ENCODE measurements around the gene LRRC28. TPM values are rescaled to one million over a fixed set of nuclear protein-coding genes. Genes with fewer than 3 reads are reported as not detected.

The LRRC28 gene
- total RNA-seq, 1 donor from 2014 or later: 26.9 TPM

DNA sequence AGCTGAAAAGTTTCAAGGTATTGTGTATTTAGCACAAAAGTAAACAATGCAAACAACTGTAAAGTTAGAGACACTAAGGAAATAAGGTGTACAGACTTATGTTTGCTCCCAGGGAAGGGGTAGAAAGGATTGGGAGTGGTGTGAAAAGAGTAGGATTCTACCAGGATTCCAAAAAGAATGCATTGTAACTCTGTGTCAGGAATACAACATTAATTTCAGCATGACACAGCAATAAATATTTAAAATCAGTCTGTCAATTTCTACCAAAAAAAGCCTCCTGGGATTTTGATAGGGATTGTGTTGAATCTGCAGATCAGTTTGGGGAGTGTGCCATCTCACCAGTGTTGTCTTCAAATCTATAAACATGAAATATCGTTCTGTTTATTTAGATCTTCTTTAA lies 73.4 kb downstream of the LRRC28 start:
- TF ChIP-seq, protein P1, sequence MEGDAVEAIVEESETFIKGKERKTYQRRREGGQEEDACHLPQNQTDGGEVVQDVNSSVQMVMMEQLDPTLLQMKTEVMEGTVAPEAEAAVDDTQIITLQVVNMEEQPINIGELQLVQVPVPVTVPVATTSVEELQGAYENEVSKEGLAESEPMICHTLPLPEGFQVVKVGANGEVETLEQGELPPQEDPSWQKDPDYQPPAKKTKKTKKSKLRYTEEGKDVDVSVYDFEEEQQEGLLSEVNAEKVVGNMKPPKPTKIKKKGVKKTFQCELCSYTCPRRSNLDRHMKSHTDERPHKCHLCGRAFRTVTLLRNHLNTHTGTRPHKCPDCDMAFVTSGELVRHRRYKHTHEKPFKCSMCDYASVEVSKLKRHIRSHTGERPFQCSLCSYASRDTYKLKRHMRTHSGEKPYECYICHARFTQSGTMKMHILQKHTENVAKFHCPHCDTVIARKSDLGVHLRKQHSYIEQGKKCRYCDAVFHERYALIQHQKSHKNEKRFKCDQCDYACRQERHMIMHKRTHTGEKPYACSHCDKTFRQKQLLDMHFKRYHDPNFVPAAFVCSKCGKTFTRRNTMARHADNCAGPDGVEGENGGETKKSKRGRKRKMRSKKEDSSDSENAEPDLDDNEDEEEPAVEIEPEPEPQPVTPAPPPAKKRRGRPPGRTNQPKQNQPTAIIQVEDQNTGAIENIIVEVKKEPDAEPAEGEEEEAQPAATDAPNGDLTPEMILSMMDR (conservative IDR thresholded peaks at IDR 0.05): no peak
- DNase-seq (ENCODE audit: extremely low spot score, unreplicated experiment): no peak
- Mint-ChIP-seq H3K36me3 (peaks cover 5% of the 10 kb centered on the region), H3K27me3 (no peaks in the 10 kb centered on the region), H3K27ac (no peak overlapping the region), H3K4me3 (no peak overlapping the region), H3K4me1 (ENCODE audit: unreplicated experiment) (peaks cover 4% of the 10 kb centered on the region), H3K9me3 (peaks cover 5% of the 10 kb centered on the region)

DNA sequence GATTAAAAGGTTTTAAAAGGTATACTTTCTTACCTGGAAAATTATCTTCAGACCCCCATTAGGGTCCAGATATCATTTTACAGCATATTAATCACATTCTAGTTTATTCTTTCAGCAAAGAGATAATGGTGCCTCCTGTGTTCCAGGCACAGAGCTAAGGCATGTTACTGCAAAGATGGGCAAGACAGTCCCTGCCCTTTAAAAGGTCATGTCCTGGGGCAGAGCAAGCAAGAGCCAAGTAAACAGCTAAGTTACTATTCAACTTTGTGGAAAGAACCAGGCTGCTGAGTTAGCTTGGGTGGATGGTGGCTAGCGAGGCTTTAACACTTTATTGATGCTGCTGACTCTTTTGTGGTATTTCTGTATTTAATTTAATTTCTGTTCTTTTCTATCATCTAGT lies 75.0 kb downstream of the LRRC28 start:
- no peak for DNase-seq (ENCODE audit: extremely low spot score, unreplicated experiment)
- H3K9me3 Mint-ChIP-seq: peaks cover 5% of the 10 kb centered on the region
- peaks cover 4% of the 10 kb centered on the region for H3K4me1 Mint-ChIP-seq (ENCODE audit: unreplicated experiment)
- H3K27ac Mint-ChIP-seq: no peak overlapping the region
- H3K27me3 Mint-ChIP-seq: no peaks in the 10 kb centered on the region
- H3K36me3 Mint-ChIP-seq: peaks cover 5% of the 10 kb centered on the region
- H3K4me3 Mint-ChIP-seq: no peak overlapping the region
- TF ChIP-seq, protein P1 (conservative IDR thresholded peaks at IDR 0.05): no peak

DNA sequence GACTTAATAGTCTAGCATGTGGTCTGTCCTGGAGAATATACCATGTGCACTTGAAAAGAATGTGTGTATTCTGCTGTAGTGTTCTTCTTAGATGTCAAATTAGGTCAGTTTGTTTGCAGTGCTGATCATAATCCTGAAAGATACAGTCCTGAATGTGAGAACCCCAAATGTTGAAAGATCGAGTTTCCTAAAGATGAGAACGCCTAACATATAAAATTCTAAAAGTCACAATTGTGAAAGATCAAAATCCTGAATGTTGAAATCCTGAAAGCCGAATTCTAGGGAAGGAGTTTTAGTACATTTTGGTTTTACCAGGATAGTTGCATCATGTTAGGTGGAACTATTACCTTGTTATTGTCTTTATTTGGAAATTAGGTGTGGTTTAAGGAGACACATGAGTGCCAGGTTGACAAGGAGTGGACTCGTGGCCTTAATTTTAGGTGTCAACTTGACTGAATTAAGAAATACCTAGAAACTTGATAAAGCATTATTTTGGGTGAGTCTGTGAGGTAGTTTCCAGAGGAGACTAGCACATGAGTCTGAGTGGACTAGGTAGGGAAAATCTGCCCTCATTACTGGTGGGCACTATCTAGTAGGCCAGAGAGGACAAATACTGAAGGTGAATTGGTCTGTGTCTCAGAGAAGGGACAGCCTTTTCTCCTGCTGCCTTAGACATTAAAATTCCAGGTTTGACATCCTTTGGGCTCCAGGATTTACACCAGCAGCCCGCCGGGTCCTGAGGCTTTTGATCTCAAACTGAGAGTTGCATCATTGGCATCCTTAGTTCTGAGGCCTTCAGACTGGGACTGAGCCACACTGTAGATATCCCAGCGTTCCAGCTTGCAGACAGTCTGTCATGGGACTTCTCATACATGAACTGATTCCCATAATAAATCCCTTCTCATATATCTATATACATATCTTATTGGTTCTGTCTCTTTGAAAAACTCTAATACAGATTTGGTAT lies 77.1 kb downstream of the LRRC28 start:
- no peak overlapping the region for H3K27ac Mint-ChIP-seq

DNA sequence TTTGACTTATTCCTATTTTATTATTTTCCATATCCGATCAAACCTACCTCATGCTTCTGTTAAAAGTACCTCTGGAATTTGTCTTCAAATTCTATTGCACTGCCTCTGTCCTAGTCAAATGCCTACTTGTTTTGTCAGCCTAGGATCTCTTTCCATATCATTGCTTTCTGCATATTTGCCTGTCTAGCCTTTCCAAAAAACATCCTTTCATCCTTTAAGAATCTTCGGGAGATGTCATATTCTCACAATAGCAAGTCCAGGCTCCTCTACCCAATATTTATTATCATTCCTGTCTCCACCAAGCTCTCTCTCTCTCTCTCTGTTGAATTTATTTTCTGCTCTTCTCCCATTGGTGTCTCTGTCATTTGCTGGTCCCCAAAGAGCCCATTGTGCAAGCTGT lies 80.1 kb downstream of the LRRC28 start:
- H3K36me3 Mint-ChIP-seq: peaks cover under 1% of the 10 kb centered on the region
- H3K27me3 Mint-ChIP-seq: no peaks in the 10 kb centered on the region
- no peaks in the 10 kb centered on the region for H3K9me3 Mint-ChIP-seq
- H3K27ac Mint-ChIP-seq: no peak overlapping the region
- no peak overlapping the region for H3K4me3 Mint-ChIP-seq
- no peaks in the 10 kb centered on the region for H3K4me1 Mint-ChIP-seq (ENCODE audit: unreplicated experiment)
- TF ChIP-seq, protein P1 (conservative IDR thresholded peaks at IDR 0.05): no peak
- DNase-seq (ENCODE audit: extremely low spot score, unreplicated experiment): no peak

More for the DNA sequence above, 77.1 kb downstream of the LRRC28 start:
- H3K36me3 Mint-ChIP-seq: peaks cover 5% of the 10 kb centered on the region
- H3K27me3 Mint-ChIP-seq: no peaks in the 10 kb centered on the region
- TF ChIP-seq, protein P1 (conservative IDR thresholded peaks at IDR 0.05): no peak
- no peaks in the 10 kb centered on the region for H3K4me1 Mint-ChIP-seq (ENCODE audit: unreplicated experiment)
- H3K4me3 Mint-ChIP-seq: no peak overlapping the region
- H3K9me3 Mint-ChIP-seq: peaks cover 5% of the 10 kb centered on the region
- no peak for DNase-seq (ENCODE audit: extremely low spot score, unreplicated experiment)

DNA sequence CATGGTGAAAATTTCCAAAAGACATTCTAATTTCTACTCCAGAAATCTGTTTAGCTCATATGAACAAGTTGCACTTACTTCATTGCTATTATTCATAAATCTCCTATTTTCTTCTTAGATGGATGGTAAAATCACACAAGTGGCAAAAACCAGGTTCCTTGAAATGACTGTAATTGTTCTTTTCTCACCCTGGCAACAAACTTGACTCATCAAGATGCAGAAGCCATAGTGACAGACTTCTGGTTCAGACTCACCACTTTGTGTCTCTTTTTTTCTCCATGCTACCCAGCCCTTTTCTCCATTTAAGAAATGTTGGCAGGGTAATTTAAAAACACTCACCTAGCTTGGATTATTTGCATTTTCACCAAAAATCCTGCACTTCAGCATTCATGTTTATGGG lies 82.1 kb downstream of the LRRC28 start:
- Mint-ChIP-seq H3K36me3 (peaks cover 5% of the 10 kb centered on the region), H3K4me1 (ENCODE audit: unreplicated experiment) (no peaks in the 10 kb centered on the region), H3K27ac (no peak overlapping the region), H3K27me3 (no peaks in the 10 kb centered on the region), H3K4me3 (no peak overlapping the region), H3K9me3 (no peaks in the 10 kb centered on the region)
- DNase-seq (ENCODE audit: extremely low spot score, unreplicated experiment): no peak
- TF ChIP-seq, protein P1 (conservative IDR thresholded peaks at IDR 0.05): no peak

Data from type B pancreatic cell (in vitro differentiated cells).